Measurements from ENCODE around the gene MRGPRF.

Gene MRGPRF

DNA sequence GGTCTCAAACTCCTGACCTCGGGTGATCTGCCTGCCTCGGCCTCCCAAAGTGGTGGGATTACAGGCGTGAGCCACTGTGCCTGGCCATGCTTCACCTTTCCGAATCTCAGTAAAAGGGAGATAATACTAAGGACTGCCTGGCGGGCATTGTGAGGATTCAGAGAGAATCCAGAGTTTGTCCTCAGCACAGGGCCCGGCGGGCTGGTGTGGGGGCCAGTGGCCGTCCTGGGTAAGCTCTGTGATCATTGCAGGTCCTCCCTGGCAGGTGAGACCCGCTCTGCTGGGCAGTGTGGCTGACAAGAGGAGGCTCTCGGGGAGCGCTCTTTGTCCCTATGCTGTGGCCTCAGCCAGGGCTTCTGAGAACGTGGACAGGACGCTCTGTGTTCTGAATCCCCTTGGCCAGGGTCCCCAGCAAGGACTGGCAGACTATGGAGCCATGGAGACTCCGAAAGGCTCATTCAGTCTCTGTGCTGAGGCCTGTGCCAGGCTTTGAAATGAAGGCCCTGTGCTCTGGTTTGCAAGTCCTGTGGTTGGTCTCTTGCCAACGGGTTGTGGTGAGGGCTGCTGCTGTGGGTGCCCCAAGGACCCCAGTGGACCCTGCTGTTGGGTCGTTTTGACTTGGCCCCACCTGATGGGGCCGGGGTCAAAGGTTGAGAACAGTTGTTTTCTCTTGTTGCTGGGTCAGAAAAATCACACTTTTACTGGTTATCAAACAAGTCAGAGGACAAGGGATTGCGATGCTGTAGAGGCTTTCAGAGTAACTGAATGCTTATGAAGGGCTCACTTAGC, 37.7 kb upstream of the MRGPRF start:
- no peak for DNase-seq

DNA sequence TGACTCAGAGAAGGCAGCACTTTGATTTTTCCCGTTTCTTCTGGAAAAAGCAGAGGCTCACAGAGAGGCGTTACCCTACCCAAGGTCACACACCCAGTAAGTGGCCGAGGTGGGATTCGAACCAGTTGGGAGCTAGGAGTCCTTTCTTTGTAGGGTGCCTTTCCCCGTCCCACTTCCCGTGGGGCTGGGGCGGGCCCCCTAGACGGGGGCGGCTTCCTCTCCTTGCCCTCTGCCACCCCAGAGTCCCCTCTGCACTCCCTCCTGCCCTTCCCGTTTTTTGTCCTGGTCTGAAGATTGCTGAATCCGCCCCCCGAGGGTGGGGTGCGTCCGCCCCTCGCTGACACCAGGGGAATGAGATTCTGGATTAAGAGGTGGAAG, 36.4 kb upstream of the MRGPRF start:
- DNase-seq: peak; percentile 69

DNA sequence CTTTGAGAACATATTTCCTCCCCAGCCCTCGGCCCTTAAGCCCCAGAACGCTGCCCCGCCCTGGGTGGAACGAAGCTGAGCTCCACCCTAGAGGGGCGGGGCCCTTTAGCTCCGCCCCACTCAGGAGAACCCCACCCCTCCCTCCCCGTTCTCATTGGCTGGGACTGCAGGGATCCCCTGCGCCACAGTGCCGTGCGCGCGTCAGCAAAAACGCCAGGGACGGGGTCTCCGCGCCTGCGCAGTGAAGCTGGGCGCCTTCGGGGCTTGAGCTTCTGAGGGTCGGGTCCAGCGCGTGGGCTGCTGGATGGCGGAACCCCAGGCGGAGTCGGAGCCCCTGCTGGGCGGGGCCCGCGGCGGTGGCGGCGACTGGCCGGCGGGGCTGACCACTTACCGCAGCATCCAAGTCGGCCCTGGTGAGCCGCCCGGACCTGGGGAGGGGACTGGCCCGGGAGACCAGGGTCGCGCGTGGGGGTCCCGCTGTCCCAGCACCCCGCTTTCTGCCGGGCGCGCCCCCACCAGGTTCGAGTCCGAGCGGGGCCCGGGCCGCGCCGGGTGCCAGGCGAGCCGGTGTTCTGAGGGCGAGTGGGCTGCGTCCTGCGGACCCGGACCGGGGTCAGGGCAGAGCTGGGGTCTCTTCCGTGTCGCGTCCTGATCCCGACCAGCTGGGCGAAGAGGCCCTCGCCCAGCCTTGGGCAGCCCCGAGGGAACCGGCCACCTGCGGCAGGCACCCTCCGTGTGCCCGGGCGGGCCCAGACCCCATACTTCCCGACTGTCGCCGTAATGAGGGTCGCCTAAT, 35.8 kb upstream of the MRGPRF start, which contains the start of gene TPCN2:
TSS of gene TPCN2 (plus strand) at position 239 of the 796 bp plus-strand sequence. CDS start at position 305, 66 bp downstream.
- peak; percentile 96 for DNase-seq

- peak; percentile 8 for DNase-seq
These were observed 35.1 kb upstream of the MRGPRF start for GRCh38 chr11:69048031-69048693.

DNA sequence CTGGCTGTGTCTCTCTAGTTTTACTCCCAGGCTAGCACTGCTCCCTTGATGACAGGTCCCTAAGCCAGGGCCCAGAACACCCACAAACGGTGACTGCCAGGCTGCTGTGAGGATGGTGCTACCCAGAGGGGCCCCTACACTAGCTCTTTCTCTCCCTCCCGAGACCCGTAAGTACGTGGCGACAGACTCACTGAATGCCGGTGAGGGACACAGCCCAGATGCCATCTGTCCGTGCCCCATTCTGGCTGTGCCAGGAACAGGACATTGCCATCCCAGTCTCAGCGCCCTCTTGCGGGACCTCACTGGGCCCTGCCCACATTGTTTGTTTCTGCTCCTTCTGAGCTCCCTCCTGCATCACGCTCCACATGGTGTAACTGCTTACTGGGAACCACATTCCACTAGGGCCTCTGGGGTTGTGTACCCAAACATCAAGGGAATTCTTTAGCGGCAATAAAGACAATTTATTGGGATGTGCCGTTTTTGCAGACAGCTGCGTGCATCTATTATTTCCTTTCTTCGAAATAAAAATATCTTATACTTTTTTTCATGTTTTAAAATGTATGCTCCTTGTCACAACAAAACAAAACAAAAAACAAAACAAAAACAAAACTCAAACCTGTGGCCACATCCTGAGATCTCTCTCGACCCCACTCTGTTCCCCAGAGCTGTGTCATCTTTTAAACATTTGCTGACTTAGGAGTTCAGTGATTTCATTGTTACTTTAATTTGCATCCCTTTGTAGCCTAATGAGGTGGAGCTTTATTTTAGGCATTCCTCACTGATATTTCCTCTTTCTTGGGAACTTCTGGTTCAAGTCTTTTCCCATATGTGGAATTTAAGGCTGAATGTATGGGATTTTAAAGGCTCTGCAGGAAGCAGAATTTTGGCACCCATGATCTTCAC, 31.3 kb upstream of the MRGPRF start:
- peak; percentile 70 for DNase-seq

- no peak for DNase-seq
These were observed 28.5 kb upstream of the MRGPRF start for GRCh38 chr11:69041516-69041915.

- peak; percentile 63 for DNase-seq
These were observed 27.7 kb upstream of the MRGPRF start for GRCh38 chr11:69040581-69041260.

DNA sequence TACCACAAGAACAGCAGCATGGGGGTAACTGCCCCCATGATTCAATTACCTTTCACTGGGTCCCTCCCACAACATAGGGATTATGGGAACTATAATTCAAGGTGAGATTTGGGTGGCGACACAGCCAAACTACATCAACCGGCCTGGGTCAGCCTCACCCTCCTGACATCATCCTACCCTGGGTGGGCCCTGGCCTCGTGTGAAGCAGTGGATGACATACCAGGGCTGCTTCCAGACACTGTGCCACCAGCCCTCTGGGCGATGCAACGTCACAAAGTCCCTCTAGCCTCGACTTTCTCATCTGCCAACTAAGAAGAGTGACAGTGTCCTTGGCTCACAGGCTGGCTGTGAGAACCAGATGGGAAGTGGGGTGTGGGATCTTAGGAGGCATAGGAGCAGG, 27.0 kb upstream of the MRGPRF start:
- DNase-seq: peak; percentile 7

GRCh38 chr11:69039501-69039900, 26.5 kb upstream of the MRGPRF start:
- no peak for DNase-seq

GRCh38 chr11:69037544-69037943, 24.5 kb upstream of the MRGPRF start:
- DNase-seq: no peak

DNA sequence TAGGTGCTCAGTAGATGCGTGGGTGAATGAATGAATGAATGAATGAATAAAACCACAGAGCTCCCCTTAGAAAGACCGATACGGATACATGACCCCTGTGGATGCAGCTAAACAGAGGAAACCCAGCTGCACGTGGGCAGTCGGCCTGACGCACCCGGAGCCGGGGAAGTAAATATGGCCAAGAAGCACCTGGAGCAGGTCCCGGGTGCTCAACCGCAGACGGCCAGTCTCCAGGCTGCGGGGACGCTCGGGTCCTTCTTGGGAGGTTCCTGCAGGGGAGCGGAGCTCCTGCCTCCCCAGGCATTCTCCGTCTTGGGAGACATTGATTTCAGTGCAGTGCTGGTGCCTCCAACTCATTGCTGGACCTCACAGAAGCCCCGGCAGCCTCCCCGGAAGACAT, 24.0 kb upstream of the MRGPRF start:
- no peak for DNase-seq

- no peak for DNase-seq
These were observed 22.9 kb upstream of the MRGPRF start for GRCh38 chr11:69035946-69036340.

- no peak for DNase-seq
These were observed 22.3 kb upstream of the MRGPRF start for GRCh38 chr11:69035150-69035945.

DNA sequence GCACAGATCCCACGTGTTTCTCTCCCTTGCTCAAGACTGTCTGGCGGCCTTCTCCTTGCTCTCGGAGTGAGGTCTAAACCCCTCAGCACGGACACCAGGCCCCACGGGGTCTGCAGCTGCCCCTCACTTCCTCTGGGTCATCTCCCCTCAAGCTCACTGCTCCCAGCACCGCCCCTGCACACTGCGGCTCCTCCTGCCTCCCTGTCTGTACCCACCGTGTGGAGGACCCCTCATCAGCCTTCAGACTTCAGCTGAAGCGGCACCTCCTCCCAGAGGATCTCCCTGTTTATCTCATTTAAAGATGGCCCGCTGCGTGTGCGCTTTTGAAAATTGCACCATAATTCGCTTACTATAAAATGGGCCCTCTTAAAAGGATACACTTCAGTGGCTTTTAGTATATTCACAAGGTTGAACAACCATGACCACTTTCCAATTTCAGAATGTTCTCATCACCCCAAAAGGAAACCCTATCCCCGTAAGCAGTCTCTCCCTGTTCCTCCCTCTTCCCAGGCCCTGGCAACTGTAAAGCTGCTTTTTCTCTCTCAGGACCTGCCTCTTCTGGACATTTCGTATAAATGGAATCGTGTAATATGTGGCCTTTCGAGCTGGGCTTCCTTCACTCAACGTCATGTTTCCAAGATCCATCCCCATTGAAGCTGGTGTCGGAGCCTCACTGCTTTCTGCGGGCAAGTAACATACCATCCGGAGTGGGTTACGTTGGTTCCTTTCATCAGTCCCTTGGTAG, 21.2 kb upstream of the MRGPRF start:
- DNase-seq: no peak

GRCh38 chr11:69033431-69033830, 20.4 kb upstream of the MRGPRF start:
- no peak for DNase-seq

GRCh38 chr11:69032833-69033232, 19.8 kb upstream of the MRGPRF start:
- no peak for DNase-seq

GRCh38 chr11:69030301-69030700, 17.3 kb upstream of the MRGPRF start:
- peak; percentile 88 for DNase-seq

- peak; percentile 94 for DNase-seq
These were observed 14.8 kb upstream of the MRGPRF start for GRCh38 chr11:69027704-69028372.

DNA sequence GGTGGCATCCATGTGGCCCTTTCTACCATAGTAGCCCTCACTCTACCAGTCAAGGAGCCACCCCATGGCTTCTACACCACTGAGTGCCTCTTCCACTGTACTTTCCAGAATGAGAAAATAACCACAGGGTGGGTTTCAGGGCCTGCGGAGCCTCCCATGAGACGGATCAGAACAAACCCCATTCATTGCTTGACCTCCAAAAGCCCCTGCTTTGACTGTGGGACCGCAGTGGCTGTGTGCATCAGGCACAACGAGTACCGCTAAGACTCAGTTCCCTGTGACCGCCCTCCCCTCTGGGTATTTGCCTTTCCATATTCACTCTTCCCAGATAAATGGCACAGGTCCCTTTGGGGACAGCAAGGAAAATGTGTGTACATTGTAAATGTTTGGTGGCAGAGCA, 11.5 kb upstream of the MRGPRF start:
- DNase-seq: no peak

GRCh38 chr11:69022260-69022659, 9.2 kb upstream of the MRGPRF start:
- DNase-seq: peak; percentile 37
